Subcutaneous abdominal adipose tissue (tissue), 5 donors: ENCODE measurements around the gene SYCP2L.
"Not testable (repeated sequence)": the region's sequence is repeated elsewhere in the genome, so short reads cannot be mapped to it uniquely, and the experiment has no call there.

Experiments used
- H3K27ac ChIP-seq: one replicate; pipeline ENCODE4 v1.7.0; 2013; ENCODE audit warnings: low read depth, mild to moderate bottlenecking, inconsistent platforms, low read length, moderate library complexity
- H3K27me3 ChIP-seq, 5 donors: one replicate each; pipeline ENCODE4 v1.7.0; 2013; ENCODE audit warnings: low read length in 5 of 5, inconsistent platforms in 1 of 5; ENCODE audit not compliant: control insufficient read depth in 5 of 5, insufficient read depth in 4 of 5
- H3K36me3 ChIP-seq, 5 donors: one replicate each; pipeline ENCODE4 v1.7.0; 2013; ENCODE audit warnings: low read length in 5 of 5; ENCODE audit not compliant: control insufficient read depth in 5 of 5, insufficient read depth in 5 of 5
- H3K4me1 ChIP-seq, 5 donors: one replicate each; pipeline ENCODE4 v1.7.0; 2013; ENCODE audit warnings: low read length in 5 of 5, mild to moderate bottlenecking in 3 of 5, moderate library complexity in 1 of 5; ENCODE audit not compliant: control insufficient read depth in 5 of 5, insufficient read depth in 5 of 5
- H3K4me3 ChIP-seq, 5 donors: one replicate each; pipeline ENCODE4 v1.7.0; 2013; ENCODE audit warnings: low read length in 5 of 5, low read depth in 1 of 5
- H3K9ac ChIP-seq, 5 donors: one replicate each; pipeline ENCODE4 v1.7.0; 2013; ENCODE audit warnings: low read length in 5 of 5, mild to moderate bottlenecking in 4 of 5, moderate library complexity in 3 of 5
- H3K9me3 ChIP-seq, 5 donors: one replicate each; pipeline ENCODE4 v1.7.0; 2013; ENCODE audit warnings: low read length in 5 of 5; ENCODE audit not compliant: control insufficient read depth in 5 of 5
- donor health status: healthy.
- donor health status: healthy.
- donor health status: healthy.
- donor health status: healthy.
- donor health status: healthy.

The SYCP2L gene

DNA sequence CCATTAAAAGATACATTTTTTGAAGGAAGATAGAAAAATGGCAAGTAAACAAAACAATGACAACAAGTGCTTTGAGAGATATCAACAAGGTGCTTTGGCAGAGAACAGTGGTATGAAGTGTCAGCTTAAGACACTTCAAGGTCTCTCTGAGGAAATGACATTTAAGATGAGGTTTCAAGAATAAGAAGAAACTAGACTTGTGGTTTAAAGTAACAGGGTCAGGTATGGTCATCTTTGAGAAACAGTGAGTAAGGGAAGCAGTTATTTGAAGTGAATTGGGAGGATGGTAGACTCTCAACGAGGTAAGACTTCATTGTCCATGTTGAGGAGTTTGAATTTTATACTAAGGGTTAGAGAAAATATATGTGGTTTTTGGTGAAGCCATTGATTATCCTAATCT lies 77.8 kb downstream of the SYCP2L start:
- Histone ChIP-seq H3K27ac (no peak overlapping the region), H3K27me3 (no peaks in the 10 kb centered on the region), H3K4me3 (no peak overlapping the region), H3K4me1 (no peaks in the 10 kb centered on the region), H3K9me3 (peaks cover 0 to 16% (median 3%) of the 10 kb centered on the region in 5 donors), H3K36me3 (no peaks in the 10 kb centered on the region), H3K9ac (no peak overlapping the region)

DNA sequence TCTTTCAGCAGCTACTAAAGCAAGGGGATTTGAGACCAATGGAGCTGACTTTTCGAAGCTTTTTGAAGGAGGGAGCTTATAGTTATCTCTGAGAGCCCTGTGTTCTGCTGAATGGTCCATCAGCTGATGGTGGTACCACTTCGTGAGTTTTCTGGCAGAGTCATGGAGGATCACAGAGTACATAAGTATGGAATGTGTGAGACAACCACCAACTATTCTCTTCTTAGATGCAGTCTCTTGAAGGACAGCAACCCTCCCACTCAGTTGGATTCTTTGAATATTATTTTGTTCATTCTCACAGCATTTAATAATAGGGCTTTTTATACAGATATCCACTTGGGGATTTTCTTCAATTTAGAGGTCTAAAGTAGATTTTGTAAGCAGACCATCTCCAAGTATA lies 81.9 kb downstream of the SYCP2L start:
- no peak overlapping the region for H3K4me3 ChIP-seq
- H3K27me3 ChIP-seq = no peaks in the 10 kb centered on the region
- peaks cover 0 to 16% (median 3%) of the 10 kb centered on the region in 5 donors for H3K9me3 ChIP-seq
- no peaks in the 10 kb centered on the region for H3K36me3 ChIP-seq
- H3K4me1 ChIP-seq = no peaks in the 10 kb centered on the region
- no peak overlapping the region for H3K27ac ChIP-seq
- no peak overlapping the region for H3K9ac ChIP-seq

GRCh38 chr6:10970731-10971130 lies 83.9 kb downstream of the SYCP2L start:
- H3K27ac ChIP-seq = no peak overlapping the region
- H3K4me3 ChIP-seq = no peak overlapping the region
- H3K4me1 ChIP-seq = no peaks in the 10 kb centered on the region
- no peak overlapping the region for H3K9ac ChIP-seq
- H3K36me3 ChIP-seq = no peaks in the 10 kb centered on the region
- no peaks in the 10 kb centered on the region for H3K27me3 ChIP-seq
- H3K9me3 ChIP-seq = peaks cover 0 to 15% (median 3%) of the 10 kb centered on the region in 5 donors

DNA sequence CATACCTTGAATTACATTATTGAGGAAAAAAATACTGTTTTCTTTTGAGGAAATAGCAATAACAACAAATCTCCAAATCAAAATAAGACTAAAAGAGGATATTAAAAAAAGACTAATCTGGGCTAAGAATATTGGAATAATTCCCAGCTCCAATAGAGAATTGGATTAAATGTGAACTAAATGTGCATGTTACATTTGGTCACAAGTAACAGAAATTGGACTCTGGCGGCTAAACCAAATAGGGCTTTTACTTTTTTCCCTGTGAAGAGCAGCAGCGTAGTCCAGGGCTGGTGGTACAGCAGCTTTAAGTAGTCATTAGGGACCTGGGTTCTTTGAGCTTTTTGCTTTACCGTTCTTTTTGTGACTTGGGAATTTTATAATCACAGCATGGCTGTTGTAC lies 85.3 kb downstream of the SYCP2L start:
- H3K4me1 ChIP-seq = no peaks in the 10 kb centered on the region
- peaks cover 0 to 4% (median 0%) of the 10 kb centered on the region in 5 donors for H3K9me3 ChIP-seq
- H3K27ac ChIP-seq = no peak overlapping the region
- H3K27me3 ChIP-seq = no peaks in the 10 kb centered on the region
- no peaks in the 10 kb centered on the region for H3K36me3 ChIP-seq
- H3K9ac ChIP-seq = no peak overlapping the region
- H3K4me3 ChIP-seq = no peak overlapping the region

DNA sequence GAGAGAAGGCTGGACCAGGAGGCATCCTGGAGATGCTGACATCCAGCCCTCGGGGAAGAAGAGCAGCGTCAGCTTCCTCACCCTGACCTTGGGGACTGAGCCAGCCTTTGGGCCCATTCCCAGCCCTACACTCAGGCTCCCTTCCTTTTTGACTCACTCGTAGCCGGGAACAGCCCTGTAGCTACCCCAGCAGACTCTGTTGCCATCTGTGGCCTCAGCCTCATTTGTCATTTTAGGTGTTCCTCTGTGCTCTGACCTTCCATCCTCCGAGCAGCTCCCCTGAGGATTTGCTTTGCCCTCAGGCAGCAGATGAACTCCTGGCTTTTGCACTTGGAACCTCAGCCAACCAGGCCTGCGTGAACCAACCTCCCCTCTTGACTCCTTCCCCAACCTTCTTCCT lies 89.7 kb downstream of the SYCP2L start:
- H3K27me3 ChIP-seq = no peaks in the 10 kb centered on the region
- no peak overlapping the region for H3K27ac ChIP-seq
- H3K9ac ChIP-seq = no peak overlapping the region
- no peak overlapping the region for H3K4me3 ChIP-seq
- no peaks in the 10 kb centered on the region for H3K4me1 ChIP-seq
- H3K36me3 ChIP-seq = no peaks in the 10 kb centered on the region
- H3K9me3 ChIP-seq = no peaks in the 10 kb centered on the region

GRCh38 chr6:10977231-10977968 lies 90.5 kb downstream of the SYCP2L start:
- Histone ChIP-seq H3K9ac (no peak overlapping the region), H3K36me3 (no peaks in the 10 kb centered on the region), H3K4me1 (no peaks in the 10 kb centered on the region), H3K9me3 (no peaks in the 10 kb centered on the region), H3K27ac (no peak overlapping the region), H3K4me3 (no peak overlapping the region), H3K27me3 (no peaks in the 10 kb centered on the region)

GRCh38 chr6:10979603-10980002 lies 92.8 kb downstream of the SYCP2L start:
- H3K9ac ChIP-seq = no peak overlapping the region
- no peak overlapping the region for H3K27ac ChIP-seq

DNA sequence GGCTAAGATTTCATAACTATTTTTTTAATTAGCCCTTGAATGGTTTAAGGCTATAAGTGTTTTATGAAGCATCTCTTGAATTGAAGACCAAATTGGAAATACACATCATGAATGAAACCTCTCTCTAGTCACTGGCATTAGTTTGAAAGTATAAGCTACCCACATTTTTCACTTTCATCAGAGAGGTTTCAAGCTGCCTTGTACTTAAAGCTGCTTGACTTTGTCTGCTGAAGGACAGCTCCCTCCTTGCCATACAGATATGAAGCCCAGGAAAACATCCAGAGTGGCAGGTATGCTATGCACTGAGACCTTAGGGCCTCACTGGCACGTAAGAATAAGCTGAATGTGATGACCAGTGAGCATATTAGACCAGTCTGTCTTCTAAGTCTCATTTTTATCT lies 94.6 kb downstream of the SYCP2L start:
- H3K4me1 ChIP-seq = no peaks in the 10 kb centered on the region
- H3K27ac ChIP-seq = no peak overlapping the region
- H3K9ac ChIP-seq = no peak overlapping the region
- no peaks in the 10 kb centered on the region for H3K9me3 ChIP-seq
- no peaks in the 10 kb centered on the region for H3K36me3 ChIP-seq
- no peaks in the 10 kb centered on the region for H3K27me3 ChIP-seq
- no peak overlapping the region for H3K4me3 ChIP-seq

More at GRCh38 chr6:10979603-10980002, 92.8 kb downstream of the SYCP2L start:
- H3K36me3 ChIP-seq = no peaks in the 10 kb centered on the region
- H3K27me3 ChIP-seq = no peaks in the 10 kb centered on the region
- no peaks in the 10 kb centered on the region for H3K9me3 ChIP-seq
- no peaks in the 10 kb centered on the region for H3K4me1 ChIP-seq
- H3K4me3 ChIP-seq = no peak overlapping the region

DNA sequence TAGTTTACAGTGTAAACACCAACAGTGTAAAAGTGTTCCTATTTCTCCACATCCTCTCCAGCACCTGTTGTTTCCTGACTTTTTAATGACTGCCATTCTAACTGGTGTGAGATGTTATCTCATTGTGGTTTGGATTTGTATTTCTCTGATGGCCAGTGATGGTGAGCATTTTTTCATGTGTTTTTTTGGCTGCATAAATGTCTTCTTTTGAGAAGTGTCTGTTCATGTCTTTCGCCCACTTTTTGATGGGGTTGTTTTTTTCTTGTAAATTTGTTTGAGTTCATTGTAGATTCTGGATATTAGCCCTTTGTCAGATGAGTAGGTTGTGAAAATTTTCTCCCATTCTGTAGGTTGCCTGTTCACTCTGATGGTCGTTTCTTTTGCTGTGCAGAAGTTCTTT lies 98.1 kb downstream of the SYCP2L start:
- H3K4me1 ChIP-seq, H3K9ac ChIP-seq, H3K27me3 ChIP-seq, H3K4me3 ChIP-seq, H3K9me3 ChIP-seq, H3K36me3 ChIP-seq, H3K27ac ChIP-seq: not testable (repeated sequence)

DNA sequence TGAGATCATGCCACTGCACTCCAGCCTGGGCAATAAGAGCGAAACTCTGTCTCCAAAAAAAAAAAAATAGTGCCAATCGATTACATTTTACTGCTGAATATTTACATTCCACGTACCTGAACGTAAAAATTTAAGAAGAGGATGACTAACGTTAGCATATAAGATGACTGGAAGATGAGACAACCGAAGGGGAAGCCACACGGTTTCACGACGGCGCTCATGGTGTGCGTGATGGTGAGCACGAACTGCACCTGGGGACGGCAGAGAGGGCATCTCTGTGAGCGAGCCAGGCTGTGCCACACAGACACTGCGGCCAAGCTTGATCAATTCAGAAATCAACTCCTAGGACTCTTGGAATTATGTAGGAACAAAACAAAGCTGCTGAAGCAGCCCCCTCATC lies 102.7 kb downstream of the SYCP2L start:
- H3K9ac ChIP-seq = no peak overlapping the region
- no peak overlapping the region for H3K27ac ChIP-seq
- no peak overlapping the region for H3K4me3 ChIP-seq
- no peaks in the 10 kb centered on the region for H3K4me1 ChIP-seq
- no peaks in the 10 kb centered on the region for H3K27me3 ChIP-seq
- H3K9me3 ChIP-seq = no peaks in the 10 kb centered on the region
- H3K36me3 ChIP-seq = no peaks in the 10 kb centered on the region
